Urinary bladder (tissue), 4 donors: ENCODE data around the gene SNX20. TPM values are rescaled to one million over a fixed set of nuclear protein-coding genes. Genes with fewer than 3 reads are reported as not detected.

ENCODE experiments used
- DNase-seq: peaks from one replicate; pipeline ENCODE4 v3.0.0-alpha.2; 2015; ENCODE audit errors: extremely low spot score
- H3K27ac ChIP-seq: one replicate; pipeline ENCODE4 v1.5.1; 2013; ENCODE audit warnings: low read depth, mild to moderate bottlenecking, moderate library complexity
- H3K36me3 ChIP-seq: one replicate; pipeline ENCODE4 v1.6.1; 2013; ENCODE audit warnings: mild to moderate bottlenecking, moderate library complexity; ENCODE audit not compliant: insufficient read depth
- H3K4me1 ChIP-seq: one replicate; pipeline ENCODE4 v1.6.1; 2013; ENCODE audit warnings: mild to moderate bottlenecking, moderate library complexity; ENCODE audit not compliant: insufficient read depth
- H3K4me3 ChIP-seq: one replicate; pipeline ENCODE4 v1.5.1; 2013; ENCODE audit warnings: low read depth, low read length
- WGBS: extraction: QIAGEN DNeasy Blood & Tissue Kit; methylation state at CpG from one replicate; pipeline ENCODE4 v1.1.7; 2013; 5-methylcytosine and 5-hydroxymethylcytosine counted together
- polyA plus RNA-seq: library from polyadenylated mRNA; stranded (reverse); fragments of 200-250 nt; gene quantifications from one replicate; pipeline ENCODE4 v1.2.3, GENCODE V29; 2013
- total RNA-seq: library from RNA; depleted of rRNA; stranded (reverse); fragments of >200 nt; gene quantifications from one replicate; pipeline ENCODE4 v1.2.3, GENCODE V29; 2014
- donor health status: healthy with polysubstance abuse.
- donor health status: healthy.

SNX20 gene
- total and polyA plus RNA-seq, 2 donors, result 1.0 to 1.4 TPM

DNA sequence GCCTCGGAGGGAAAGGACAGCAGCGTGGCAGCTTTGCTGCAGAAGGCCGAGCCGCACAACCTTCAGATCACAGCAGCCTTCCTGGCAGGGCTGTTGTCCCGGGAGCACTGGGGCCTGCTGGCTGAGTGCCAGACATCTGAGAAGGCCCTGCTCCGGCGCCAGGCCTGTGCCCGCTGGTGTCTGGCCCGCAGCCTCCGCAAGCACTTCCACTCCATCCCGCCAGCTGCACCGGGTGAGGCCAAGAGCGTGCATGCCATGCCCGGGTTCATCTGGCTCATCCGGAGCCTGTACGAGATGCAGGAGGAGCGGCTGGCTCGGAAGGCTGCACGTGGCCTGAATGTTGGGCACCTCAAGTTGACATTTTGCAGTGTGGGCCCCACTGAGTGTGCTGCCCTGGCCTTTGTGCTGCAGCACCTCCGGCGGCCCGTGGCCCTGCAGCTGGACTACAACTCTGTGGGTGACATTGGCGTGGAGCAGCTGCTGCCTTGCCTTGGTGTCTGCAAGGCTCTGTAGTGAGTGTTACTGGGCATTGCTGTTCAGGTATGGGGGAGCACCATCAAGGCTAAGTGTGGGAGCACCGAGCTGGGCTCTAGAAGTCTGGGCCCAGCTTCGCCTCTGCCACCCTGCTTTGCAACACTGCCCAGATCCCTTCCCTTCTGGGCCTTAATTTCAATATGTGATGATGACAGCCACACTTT lies 30.9 kb upstream of the SNX20 start:
- Histone ChIP-seq H3K27ac (no peak overlapping the region), H3K4me3 (no peak overlapping the region)
- no peak for DNase-seq

GRCh38 chr16:50711040-50711439 lies 29.9 kb upstream of the SNX20 start:
- H3K4me1 ChIP-seq, result no peaks in the 10 kb centered on the region
- H3K4me3 ChIP-seq, result no peak overlapping the region
- 95% methylated on average over 21 of the region's 21 CpGs for WGBS
- no peak for DNase-seq
- no peaks in the 10 kb centered on the region for H3K36me3 ChIP-seq
- no peak overlapping the region for H3K27ac ChIP-seq

More for the DNA sequence above, 30.9 kb upstream of the SNX20 start:
- Histone ChIP-seq H3K4me1 (no peaks in the 10 kb centered on the region), H3K36me3 (no peaks in the 10 kb centered on the region)
- WGBS, result 71% methylated on average over 25 of the region's 25 CpGs

DNA sequence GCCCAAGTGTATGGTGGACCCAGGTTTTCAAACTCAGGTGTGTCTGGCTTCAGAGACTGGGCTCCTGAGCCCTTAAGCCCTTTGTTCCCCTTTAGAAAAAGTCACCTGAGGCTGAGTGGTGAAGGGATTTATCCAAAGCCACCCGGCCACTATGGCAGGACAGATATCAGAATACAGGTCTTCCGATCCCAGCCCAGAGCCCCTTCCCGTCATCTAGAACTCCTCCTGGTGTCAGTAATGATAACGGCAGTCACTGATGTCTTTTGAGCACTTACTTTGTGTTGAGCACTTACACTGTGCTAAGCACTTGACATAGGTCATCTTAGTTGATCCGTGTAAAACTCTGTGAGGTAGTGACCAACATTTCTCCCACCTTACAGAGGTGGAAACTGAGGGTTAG lies 28.9 kb upstream of the SNX20 start:
- no peaks in the 10 kb centered on the region for H3K4me1 ChIP-seq

DNA sequence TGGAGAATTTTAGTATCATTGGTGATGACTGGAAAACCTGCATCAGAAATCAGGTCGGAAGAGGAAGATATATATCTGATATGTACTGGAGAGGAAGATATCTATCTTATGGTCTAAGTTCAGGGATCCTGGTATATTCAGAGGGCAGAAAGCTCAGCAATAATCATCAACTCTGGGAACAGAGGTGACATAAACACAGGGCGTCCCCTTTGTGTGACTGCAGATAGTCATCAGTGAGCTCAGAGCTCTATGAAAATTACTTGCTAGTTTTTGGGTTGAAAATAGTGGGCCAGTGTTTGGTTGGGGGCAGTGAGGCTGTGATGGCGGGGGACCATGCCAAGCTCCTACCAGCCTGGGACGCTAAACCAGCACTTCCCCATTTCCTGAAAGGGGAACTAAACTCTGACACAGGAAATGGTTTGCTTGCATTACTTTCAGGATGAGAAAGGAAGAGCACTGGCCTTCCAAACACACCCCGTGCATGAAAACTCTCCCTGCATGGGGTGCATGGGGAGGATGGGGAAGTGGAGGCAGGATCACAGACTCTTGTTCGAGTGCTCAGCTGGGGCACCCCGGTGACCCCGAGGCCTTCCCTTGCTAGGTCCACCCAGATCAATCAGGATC lies 28.1 kb upstream of the SNX20 start:
- no peak overlapping the region for H3K27ac ChIP-seq
- DNase-seq, result no peak

More for the DNA sequence above, 28.9 kb upstream of the SNX20 start:
- no peak for DNase-seq
- Histone ChIP-seq H3K36me3 (no peaks in the 10 kb centered on the region), H3K4me3 (no peak overlapping the region), H3K27ac (no peak overlapping the region)
- 85% methylated on average over 5 of the region's 5 CpGs for WGBS

GRCh38 chr16:50708373-50709060 lies 27.4 kb upstream of the SNX20 start:
- no peaks in the 10 kb centered on the region for H3K4me1 ChIP-seq
- no peak for DNase-seq
- no peak overlapping the region for H3K4me3 ChIP-seq
- H3K36me3 ChIP-seq, result no peaks in the 10 kb centered on the region
- no peak overlapping the region for H3K27ac ChIP-seq
- WGBS, result 82% methylated on average over 10 of the region's 10 CpGs

More for the DNA sequence above, 28.1 kb upstream of the SNX20 start:
- Histone ChIP-seq H3K4me3 (no peak overlapping the region), H3K36me3 (no peaks in the 10 kb centered on the region), H3K4me1 (no peaks in the 10 kb centered on the region)
- 74% methylated on average over 8 of the region's 8 CpGs for WGBS

GRCh38 chr16:50706250-50706649 lies 25.1 kb upstream of the SNX20 start:
- no peak overlapping the region for H3K27ac ChIP-seq
- DNase-seq, result no peak
- no peak overlapping the region for H3K4me3 ChIP-seq
- H3K4me1 ChIP-seq, result no peaks in the 10 kb centered on the region
- H3K36me3 ChIP-seq, result no peaks in the 10 kb centered on the region
- 44% methylated on average over 3 of the region's 3 CpGs for WGBS

- no peaks in the 10 kb centered on the region for H3K36me3 ChIP-seq
- no peak for DNase-seq
- 72% methylated on average over 5 of the region's 5 CpGs for WGBS
- H3K4me3 ChIP-seq, result no peak overlapping the region
- no peak overlapping the region for H3K27ac ChIP-seq
- no peaks in the 10 kb centered on the region for H3K4me1 ChIP-seq
Observed at GRCh38 chr16:50705436-50706110, 24.5 kb upstream of the SNX20 start.

DNA sequence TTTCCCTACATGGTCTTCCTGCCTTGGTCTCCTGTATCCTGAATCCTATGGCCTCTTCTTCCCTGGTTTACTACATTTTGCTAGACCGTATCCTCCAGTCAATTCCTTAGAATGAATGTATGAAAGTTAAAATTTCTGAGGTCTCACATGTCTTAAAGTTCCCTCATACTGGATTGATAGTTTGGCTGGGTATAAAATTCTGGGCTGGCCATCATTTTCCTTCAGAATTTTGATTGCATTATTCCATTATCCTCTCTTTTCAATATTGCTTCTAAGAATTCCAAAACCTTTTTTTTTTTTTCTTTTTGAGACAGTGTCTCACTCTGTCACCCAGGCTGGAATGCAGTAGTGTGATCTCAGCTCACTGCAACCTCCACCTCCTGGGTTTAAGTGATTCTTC lies 23.1 kb upstream of the SNX20 start:
- 90% methylated on average over 1 of the region's 1 CpG for WGBS

GRCh38 chr16:50702725-50703124 lies 21.6 kb upstream of the SNX20 start:
- 93% methylated on average over 3 of the region's 3 CpGs for WGBS
- Histone ChIP-seq H3K36me3 (no peaks in the 10 kb centered on the region), H3K27ac (no peak overlapping the region), H3K4me1 (no peaks in the 10 kb centered on the region), H3K4me3 (no peak overlapping the region)
- DNase-seq, result no peak

More for the DNA sequence above, 23.1 kb upstream of the SNX20 start:
- no peak overlapping the region for H3K27ac ChIP-seq
- DNase-seq, result no peak
- no peak overlapping the region for H3K4me3 ChIP-seq
- no peaks in the 10 kb centered on the region for H3K36me3 ChIP-seq
- H3K4me1 ChIP-seq, result no peaks in the 10 kb centered on the region

GRCh38 chr16:50699326-50700159 lies 18.4 kb upstream of the SNX20 start:
- Histone ChIP-seq H3K4me3 (no peak overlapping the region), H3K27ac (no peak overlapping the region), H3K36me3 (no peaks in the 10 kb centered on the region), H3K4me1 (peaks cover 2% of the 10 kb centered on the region)
- WGBS, result 89% methylated on average over 19 of the region's 19 CpGs
- no peak for DNase-seq

DNA sequence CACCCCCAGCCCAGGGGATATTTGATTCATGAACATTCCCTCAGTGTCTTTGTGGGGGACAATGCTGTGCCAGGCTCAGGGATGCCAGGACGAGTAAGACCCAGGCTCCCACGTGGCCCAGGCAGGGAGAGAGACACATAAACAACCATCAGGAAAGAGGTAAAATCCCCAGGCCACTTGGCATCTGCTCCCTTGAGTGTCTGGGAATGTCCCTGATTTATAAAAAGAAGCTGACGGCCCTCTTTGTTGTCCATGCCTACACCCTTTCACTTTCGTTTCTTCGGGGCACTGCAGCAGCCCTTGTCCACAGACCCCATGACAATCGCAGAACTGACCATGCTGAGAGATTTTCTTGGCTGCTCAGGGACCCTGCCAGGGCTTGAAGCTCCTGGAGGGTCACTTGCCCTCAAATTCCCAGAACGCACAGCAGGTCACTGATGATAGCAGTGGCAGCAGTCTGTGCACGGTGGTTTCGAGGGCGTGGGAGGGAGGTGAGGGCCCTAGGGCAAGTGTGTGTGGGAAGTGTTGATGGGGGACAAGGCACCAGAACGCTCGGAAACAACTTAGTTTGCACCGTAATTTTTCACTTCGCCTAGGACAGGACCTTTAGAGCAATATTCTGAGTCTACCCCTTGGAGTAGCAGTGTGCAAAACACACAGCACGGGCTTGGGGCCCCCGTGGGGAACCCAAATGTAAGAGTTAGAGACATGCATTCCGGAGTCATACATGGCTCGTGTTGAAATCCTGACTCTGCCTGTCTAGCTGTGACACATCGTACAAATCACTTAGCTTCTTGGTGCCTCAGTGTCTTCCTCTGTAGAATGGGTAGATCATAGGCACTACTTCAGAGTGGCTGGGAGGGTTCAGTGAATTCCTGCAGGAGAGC lies 17.0 kb upstream of the SNX20 start:
- WGBS, result 53% methylated on average over 19 of the region's 19 CpGs
- H3K4me1 ChIP-seq, result peaks cover 2% of the 10 kb centered on the region
- no peak overlapping the region for H3K27ac ChIP-seq
- DNase-seq, result no peak
- no peaks in the 10 kb centered on the region for H3K36me3 ChIP-seq
- peak overlapping the region; percentile 28 for H3K4me3 ChIP-seq

DNA sequence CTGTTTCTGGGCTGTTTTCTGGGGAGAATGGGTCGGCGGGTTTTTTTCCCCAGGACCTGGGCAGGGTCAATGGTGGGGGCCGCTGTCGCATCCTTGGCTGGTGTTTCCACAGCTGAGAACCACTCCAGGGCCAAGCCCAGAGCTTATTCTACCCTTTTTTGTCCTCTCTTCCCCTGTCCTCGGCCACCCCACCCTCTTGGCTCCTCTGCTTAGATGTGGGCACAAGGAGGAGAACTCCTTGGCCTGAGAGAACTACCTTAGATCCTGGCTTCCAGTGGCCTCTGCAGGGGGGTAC lies 16.3 kb upstream of the SNX20 start:
- Histone ChIP-seq H3K4me3 (no peak overlapping the region), H3K36me3 (no peaks in the 10 kb centered on the region), H3K27ac (no peak overlapping the region), H3K4me1 (peaks cover 2% of the 10 kb centered on the region)
- DNase-seq, result no peak
- 90% methylated on average over 5 of the region's 5 CpGs for WGBS
